Measurements from ENCODE around the gene BNIP3.
"Not testable (repeated sequence)": the region's sequence is repeated elsewhere in the genome, so short reads cannot be mapped to it uniquely, and the experiment has no call there.

Gene BNIP3

GRCh38 chr10:131928248-131929095 is 53.3 kb downstream of the BNIP3 start:
- DNase-seq, result no peak

GRCh38 chr10:131926743-131927595 is 54.8 kb downstream of the BNIP3 start:
- DNase-seq, result no peak

GRCh38 chr10:131926253-131926652 is 55.5 kb downstream of the BNIP3 start:
- no peak for DNase-seq

GRCh38 chr10:131925716-131926115 is 56.0 kb downstream of the BNIP3 start:
- no peak for DNase-seq

GRCh38 chr10:131925011-131925649 is 56.6 kb downstream of the BNIP3 start:
- no peak for DNase-seq

- no peak for DNase-seq
Measured at GRCh38 chr10:131923038-131923756, 58.5 kb downstream of the BNIP3 start.

GRCh38 chr10:131921184-131921583 is 60.5 kb downstream of the BNIP3 start:
- no peak for DNase-seq

- no peak for DNase-seq
Measured at GRCh38 chr10:131920693-131921092, 61.0 kb downstream of the BNIP3 start.

- no peak for DNase-seq
Measured at GRCh38 chr10:131920151-131920550, 61.6 kb downstream of the BNIP3 start.

- not testable (repeated sequence) for DNase-seq
Measured at GRCh38 chr10:131919461-131919860, 62.3 kb downstream of the BNIP3 start.

Measured in right hindlimb (tissue), 1 donor.